Measurements from ENCODE around the gene NOL11.
"Not testable (repeated sequence)": the region's sequence is repeated elsewhere in the genome, so short reads cannot be mapped to it uniquely, and the experiment has no call there.

NOL11 gene

GRCh38 chr17:67756766-67757165 is 39.0 kb downstream of the NOL11 start:
- DNase-seq = not testable (repeated sequence)

GRCh38 chr17:67759355-67760171 is 41.8 kb downstream of the NOL11 start:
- no peak for DNase-seq

GRCh38 chr17:67765623-67766022 is 47.9 kb downstream of the NOL11 start:
- DNase-seq = no peak

- no peak for DNase-seq
These were observed 51.5 kb downstream of the NOL11 start for GRCh38 chr17:67769231-67769630.

DNA sequence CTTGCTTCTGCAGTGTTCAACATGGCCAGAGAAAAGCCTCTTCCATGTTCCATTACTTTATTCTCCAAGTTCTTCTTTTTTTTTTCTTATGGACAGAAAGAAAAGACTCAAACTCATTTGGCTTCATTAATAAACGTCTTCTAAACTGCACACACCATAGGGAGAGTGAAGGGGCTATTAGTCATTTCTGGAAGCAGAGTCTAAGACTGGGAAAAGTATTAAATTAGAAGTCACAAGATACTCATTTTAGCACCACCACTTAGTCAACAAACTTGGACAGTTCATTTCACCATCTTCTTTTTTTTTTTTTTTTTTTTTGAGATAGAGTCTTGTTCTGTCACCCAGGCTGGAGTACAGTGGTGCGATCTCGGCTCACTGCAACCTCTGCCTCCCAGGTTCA is 52.8 kb downstream of the NOL11 start:
- DNase-seq = no peak

DNA sequence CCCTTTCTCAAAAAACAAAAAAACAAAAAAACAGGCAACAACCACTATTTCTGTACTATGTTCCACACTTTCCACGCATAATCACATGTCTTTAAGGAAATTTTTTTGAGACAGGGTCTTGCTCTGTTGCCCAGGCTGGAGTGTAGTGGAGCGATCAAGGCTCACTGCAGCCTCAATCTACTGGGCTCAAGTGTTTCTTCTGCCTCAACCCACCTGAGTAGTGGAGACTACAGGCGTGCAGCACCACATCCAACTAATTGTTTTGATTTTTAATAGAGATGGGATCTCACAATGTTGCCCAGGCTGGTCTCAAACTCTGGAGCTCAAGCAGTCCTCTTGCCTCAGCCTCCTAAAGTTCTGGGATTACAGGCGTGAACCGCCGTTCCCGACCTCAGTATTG is 54.9 kb downstream of the NOL11 start:
- no peak for DNase-seq

- no peak for DNase-seq
These were observed 55.5 kb downstream of the NOL11 start for GRCh38 chr17:67773246-67773645.

- peak; percentile 65 for DNase-seq
These were observed 61.4 kb downstream of the NOL11 start for GRCh38 chr17:67779098-67779672.

- DNase-seq = no peak
These were observed 66.8 kb downstream of the NOL11 start for GRCh38 chr17:67784364-67785121.

DNA sequence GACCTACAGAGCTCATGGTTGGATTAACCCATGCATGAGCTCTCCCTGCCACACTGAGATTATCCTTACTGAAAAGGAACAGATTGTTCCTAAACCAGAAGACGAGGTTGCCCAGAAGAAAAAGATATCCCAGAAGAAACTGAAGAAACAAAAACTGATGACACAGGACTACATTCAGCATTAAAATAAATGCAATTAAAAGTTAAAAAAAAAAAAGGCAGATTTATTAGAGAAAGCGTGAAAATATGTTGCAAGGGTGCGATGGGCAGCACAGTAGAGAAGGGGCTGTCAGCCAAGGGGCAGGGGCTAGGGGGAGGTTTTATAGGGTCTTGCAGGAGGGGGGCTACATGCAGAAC is 67.4 kb downstream of the NOL11 start:
- no peak for DNase-seq

DNA sequence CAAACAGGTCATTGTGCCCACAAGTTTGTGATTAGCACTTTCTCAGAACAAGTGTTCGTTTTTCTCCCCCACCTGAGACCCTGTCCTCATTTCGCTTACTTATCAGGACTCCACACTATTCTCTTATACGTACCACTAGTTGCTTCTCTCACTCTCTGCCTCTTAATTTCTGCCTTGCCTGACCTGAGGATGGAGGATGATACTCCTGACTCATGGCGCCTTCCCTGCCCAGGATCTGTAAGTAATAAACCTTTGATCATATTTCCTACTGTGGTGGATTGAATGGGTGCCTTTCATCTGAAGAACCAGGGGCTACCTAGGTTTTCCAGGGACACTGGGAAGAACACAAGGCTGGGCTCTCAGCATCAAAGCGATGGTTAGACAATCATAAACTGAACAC is 67.8 kb downstream of the NOL11 start:
- no peak for DNase-seq
